Inflammatory macrophage (primary cell): Measurements from ENCODE around the gene FGFR2.
A peak's percentile ranks its signal among the peaks of the same experiment; 100 is the strongest.

ENCODE experiments used
- DNase-seq, 2 donors: peaks; one replicate each; pipeline ENCODE4 v3.0.0-alpha.2; 2020 to 2022

The FGFR2 gene

GRCh38 chr10:121551210-121551885, 46.9 kb downstream of the FGFR2 start:
- no peak for DNase-seq

- DNase-seq: no peak
These were observed 53.9 kb downstream of the FGFR2 start for GRCh38 chr10:121544301-121544869.

DNA sequence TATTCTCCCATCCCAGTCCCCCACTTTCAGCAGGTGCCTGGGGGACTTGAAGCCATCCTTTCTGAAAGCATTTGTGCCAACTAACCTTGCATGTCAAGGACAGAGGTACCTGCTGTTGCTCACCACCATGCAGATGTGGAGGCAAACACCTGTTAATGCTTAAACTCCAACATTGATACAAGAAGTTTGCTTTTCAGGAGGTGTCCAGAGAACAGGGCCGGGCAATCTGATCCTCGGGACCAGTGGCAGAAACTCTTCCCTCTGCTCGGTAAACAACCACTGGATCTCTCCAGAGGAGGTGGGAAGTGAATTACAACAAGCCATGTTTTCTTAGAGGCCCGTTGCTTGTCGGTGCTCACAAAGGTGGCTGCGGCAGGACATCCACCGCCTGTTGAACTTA, 54.7 kb downstream of the FGFR2 start:
- no peak for DNase-seq

- DNase-seq: no peak
These were observed 56.7 kb downstream of the FGFR2 start for GRCh38 chr10:121541450-121542120.

GRCh38 chr10:121540732-121541395, 57.4 kb downstream of the FGFR2 start:
- DNase-seq: no peak

DNA sequence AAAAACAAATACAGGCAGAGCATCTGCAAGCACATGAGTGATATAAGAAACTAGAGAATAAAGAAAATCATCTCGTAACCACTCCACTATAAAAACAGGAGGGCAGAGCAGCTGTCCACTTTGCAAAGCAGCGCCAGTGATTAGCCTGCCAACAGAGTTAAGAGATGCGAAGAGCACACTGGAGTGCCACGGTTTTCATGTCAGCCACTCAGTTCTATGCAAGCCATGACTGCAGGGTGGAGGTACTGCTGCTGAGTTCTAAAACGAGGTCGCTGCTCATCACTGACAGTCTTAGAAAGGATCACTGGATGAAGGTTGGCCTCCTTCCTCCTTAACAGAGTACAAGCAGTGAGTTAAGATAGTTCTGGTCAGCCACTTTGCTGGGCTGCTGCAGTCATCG, 58.5 kb downstream of the FGFR2 start:
- no peak for DNase-seq

GRCh38 chr10:121536310-121536913, 61.8 kb downstream of the FGFR2 start:
- DNase-seq: no peak

DNA sequence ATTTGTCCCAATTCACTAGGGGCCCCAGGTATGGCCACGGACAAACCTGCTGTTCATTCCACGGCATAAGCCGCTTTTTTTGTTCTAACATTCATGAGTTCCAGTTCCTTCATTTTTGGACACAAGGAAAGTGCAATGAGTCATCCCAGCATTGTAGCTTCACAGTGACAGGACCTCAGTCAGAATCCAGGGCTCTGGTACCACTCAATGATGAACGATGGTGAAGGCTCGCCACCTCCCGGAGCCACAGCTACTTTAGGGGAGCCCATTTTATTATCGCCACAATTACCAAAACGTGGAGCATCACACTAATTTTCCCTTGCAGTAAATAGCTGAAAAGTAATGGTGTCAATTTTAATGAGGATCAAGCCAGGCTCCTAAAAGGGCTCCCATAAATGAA, 62.9 kb downstream of the FGFR2 start:
- no peak for DNase-seq

DNA sequence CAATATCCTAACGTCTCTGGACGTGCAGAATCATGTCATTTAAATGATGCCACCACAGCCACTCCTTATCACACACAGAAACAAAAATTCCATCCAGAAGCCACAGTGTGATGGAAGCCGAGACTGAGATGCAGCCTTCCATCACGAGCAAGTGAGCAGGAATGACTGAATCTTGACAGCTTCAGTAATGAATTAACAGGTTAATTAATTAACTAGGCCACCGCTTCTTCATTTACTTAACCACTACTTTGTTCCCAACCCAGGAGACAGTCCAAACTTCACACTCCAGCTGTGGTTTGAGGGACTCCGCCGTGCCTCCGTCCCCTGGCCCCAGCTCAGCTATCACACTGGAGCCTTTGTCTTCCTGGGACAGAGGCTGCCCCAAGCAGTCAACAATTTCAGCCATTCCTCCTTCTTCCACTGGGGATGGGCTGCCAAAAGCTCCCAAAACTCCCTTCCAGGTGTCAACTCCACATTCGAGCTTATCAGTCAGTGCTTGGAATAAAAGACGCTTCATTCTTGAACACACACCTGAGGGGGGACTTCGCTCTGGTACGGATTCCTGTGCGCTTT, 65.9 kb downstream of the FGFR2 start:
- DNase-seq: no peak

DNA sequence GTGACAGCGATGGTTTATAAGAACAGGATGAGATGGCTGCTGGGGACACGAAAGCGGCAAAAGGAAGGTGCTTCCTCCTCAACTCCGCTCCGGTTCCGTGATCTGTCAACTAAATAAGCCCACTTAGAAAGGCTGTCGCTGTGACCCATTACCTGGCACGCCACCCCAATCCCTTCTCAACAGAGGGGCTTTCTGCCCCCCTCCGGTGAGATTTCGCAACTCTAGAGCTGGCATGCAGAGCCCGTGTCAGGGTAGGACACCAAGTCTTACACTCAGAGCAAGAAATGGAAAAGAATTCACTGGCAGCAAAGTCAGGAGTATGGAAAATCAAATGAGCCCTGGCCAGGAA, 66.4 kb downstream of the FGFR2 start:
- DNase-seq: no peak

DNA sequence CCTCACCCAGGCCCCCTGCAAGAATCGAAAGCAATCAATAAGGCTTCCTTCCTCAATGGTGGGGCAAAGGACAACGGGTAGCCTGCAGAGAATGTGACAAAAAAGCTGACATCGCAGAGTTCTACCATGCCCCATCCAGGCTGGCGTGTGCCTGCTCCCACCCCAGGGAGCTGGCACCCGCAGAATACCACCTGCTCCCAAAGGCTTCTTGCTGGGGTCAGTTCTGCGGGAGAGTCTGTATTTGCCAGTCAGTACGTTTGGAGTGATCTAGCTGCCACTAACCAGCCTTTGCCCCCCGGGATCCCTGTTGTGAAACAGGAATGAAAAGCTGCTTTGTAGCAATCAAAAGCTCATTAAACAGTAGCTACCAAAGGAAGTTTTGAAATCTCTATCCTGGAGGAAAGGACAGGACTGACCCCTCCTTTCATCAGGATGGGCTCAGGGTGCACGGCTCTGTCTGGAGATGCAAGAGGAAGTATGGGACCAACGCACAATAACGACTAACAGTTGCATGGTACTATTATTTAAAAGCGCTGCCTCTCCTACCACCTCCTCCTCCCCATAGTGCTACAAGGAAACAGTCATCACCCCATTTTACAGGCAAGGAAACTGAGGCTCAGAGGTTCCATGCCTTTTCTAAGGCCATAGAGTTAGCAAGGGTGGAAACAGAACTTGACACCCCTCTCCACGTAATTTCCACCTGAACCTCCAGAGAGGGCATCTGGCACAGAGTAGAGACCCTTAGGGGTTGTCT, 67.0 kb downstream of the FGFR2 start:
- DNase-seq: no peak

DNA sequence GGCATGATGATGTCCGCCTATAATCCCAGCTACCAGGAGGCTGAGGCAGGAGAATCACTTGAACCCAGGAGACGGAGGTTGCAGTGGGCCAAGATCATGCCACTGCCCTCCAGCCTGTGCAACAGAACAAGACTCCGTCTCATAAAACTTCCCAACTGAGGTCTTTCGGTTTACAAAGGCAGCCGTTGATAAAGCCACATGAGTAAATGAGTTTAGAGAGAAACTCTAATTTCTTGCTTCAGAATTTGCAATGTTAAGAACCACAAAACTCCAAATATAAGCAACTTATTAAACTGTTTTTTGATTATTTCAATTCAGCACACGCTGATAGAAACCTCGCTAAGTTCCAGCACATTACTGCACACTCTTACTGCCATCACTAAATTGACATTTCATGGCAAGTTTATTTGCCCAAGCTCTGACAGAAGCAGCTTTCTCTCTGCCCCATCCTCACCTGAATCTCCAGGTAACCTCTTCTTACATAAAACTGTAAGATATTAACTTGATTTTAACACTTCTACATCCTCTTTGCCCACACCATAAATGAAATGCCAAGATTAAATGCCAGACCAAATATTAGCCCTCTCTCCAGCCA, 67.7 kb downstream of the FGFR2 start:
- no peak for DNase-seq

DNA sequence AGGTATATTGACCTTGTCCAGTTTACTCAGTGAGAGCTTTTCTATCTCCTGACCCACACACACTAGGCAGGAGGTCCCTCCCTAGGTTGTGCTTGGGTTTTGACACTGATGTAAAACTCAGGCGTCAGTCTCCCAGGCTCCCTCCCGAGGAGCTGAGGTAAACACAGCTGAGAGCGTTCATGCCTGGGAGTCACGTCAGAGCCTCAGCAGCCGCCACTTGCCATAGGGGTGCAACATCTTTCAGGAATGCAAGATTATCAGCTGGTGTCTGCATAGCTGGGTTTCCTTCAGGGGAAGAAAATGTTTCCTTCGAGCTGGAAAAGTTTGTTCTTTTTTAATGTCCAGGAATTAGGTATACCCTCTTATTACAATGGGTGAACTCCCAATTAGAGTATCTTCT, 70.6 kb downstream of the FGFR2 start:
- DNase-seq: no peak

- DNase-seq: peak in 1 of 2 donors; percentile 16
These were observed 71.4 kb downstream of the FGFR2 start for GRCh38 chr10:121526801-121527221.

GRCh38 chr10:121526135-121526790, 72.0 kb downstream of the FGFR2 start:
- DNase-seq: no peak

DNA sequence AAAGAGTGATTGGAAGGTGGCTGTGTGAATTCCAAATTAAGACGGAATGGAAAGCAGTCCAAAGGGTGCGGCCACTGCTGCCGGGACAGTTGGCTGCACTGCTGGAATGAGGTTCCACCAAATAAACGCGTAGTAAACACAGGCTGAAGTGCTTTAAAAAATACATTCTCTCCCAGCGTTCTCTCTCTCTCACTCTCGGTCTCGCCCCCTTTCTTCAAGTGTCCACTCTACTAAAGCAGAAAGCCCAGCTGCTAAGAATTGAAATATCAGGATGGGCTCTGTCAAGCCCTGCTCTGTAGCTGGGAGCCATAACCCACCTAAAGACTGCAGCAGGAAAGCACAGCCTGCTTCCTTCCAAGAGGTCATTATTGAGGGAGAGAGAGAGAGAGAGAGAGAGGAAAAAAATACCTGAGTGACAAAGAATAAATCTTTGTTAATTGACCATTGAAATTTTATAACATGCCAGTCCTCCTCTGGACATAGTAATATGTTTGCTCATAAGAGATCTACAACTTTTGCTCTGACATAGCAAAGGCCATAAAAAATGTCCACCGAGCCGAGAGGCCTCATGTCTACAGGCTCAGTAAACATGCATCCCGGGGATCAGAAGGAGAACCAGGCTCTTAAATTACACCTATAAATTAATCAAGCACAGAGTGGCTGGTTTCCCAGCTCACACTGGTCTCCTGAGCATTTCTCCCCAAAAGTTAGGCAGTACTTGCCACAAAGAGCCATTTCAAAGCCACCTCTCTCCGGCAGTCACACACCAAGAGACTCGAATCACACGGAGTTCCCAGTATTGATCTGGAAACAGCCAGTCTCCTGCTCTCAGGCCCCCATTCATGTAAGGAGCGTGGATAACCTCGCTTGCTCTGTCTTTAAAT, 72.8 kb downstream of the FGFR2 start:
- no peak for DNase-seq

- no peak for DNase-seq
These were observed 74.0 kb downstream of the FGFR2 start for GRCh38 chr10:121524157-121524817.

DNA sequence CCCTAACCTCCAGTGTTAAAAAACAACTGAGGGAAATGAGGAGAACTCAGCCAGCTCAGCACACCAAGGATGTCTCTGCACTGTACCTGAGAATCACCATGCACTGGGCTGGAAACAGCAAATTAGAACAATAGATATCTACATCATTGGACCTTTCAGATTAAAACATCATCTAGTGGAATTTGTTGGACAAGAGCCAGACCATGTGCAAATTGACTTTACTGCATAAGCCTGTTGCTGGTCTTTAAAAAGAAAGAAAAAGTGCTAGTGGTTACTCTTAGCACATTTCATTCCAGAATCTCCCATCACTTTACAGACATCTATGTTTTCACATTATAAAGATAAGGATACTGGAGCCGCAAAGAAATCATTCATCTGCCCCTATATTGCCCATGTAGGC, 75.4 kb downstream of the FGFR2 start:
- DNase-seq: no peak

DNA sequence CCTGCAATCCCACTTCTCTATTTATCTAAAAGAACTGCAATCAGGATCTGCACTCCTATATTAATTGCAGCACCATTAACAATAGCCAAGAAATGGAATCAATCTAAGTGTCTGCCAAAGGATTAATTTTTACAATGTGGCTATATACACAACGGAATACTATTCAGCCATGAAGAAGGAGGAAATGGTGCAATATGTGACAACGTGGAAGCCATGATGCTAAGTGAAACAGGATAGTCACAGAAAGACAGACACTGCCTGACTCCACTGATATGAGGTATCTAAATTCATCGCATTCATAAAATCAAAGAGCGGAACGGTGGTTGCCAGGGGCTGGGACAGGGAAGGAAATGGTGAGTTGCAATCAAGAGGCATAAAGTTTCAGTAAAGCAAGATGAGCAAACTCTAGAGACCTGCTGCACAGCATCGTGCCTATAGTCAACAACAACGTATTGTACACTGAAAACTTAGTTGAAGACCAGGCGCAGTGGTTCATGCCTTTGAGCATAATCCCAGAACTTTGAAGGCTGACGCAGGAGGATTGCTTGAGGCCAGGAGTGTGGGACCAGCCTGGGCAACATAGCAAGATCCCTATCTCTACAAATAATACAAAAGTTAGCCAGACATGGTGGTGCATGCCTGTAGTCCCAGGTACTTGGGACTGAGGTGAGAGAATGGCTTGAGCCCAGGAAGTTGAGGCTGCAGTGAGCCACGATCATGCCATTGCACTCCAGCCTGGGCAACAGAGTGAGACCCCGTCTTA, 76.3 kb downstream of the FGFR2 start:
- DNase-seq: no peak
